ENCODE data around the gene SMAD7. TPM values are rescaled to one million over a fixed set of nuclear protein-coding genes. Genes with fewer than 3 reads are reported as not detected.

Gene SMAD7
- total RNA-seq, 1 donor from 2014 or later = 6.9 TPM

DNA sequence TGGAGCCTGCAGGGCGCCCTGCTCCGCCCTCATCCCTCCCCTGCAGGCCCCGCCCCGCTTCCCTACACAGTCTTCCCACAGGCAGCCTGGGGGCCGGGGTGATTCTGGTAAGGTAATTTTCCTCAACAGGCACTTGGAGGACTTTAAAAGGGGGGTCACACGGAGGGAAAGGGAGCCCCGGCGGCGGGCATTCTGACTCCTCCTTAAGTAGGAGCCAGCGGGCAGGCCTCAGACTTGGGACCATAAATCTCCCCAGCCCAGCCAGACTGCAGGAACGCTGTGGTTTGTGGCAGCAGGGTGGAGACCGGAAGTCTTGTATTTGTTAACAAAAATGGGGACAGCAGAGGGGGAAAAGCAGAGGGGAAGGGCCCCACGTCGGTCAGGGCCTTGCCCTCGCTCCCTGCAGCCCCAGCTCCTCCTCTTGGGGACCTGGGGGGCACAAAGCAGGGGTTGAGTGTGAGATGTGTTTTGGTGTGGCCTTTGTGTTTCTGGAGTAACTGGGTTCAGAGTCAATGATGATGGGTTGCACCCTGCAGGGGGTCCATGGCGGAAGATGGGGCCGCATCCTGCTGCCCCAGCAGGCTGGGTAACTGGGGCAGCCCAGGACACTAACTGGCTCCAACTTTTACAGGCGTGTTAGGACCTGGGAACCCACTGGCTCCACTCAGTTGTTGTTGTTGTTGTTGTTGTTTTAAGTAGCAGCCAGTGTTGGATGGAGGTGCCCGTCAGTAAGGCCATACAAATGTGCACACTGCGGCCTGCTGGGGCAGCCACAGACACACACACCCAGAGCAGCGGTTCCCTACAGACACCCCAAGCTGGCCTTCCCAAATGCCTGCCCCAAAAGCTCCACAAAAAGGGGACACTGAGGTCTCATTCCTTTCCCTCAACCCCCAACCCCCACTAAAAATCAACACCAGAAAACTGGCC is 27.7 kb downstream of the SMAD7 start:
- ChIA-PET CTCF (interaction anchor here (1.1 kb wide), 1 partner anchor 10 kb away, joined by 3 read pairs; no protein-coding TSS in a partner anchor), POLR2A (interaction anchor here (0.6 to 1.0 kb wide), 2 partner anchors 10 to 11 kb away, joined by 3 read pairs; no protein-coding TSS in a partner anchor)
- ATAC-seq (ENCODE audit: low read depth) (no peak), DNase-seq (no peak)
- Mint-ChIP-seq H3K9me3 (no peaks in the 10 kb centered on the region), H3K27ac (peak overlapping the region; percentile 50), H3K36me3 (ENCODE audit: low read depth) (peaks cover 21% of the 10 kb centered on the region), H3K27me3 (no peaks in the 10 kb centered on the region), H3K4me3 (peak overlapping the region; percentile 69), H3K4me1 (peaks cover 61% of the 10 kb centered on the region)
- intact Hi-C loops (cut with micrococcal nuclease) = loop anchor here (10.0 kb wide), 1 partner anchor 252 kb away; no protein-coding TSS in a partner anchor
- no peak for TF ChIP-seq CTCF (IDR thresholded peaks at IDR 0.05)

DNA sequence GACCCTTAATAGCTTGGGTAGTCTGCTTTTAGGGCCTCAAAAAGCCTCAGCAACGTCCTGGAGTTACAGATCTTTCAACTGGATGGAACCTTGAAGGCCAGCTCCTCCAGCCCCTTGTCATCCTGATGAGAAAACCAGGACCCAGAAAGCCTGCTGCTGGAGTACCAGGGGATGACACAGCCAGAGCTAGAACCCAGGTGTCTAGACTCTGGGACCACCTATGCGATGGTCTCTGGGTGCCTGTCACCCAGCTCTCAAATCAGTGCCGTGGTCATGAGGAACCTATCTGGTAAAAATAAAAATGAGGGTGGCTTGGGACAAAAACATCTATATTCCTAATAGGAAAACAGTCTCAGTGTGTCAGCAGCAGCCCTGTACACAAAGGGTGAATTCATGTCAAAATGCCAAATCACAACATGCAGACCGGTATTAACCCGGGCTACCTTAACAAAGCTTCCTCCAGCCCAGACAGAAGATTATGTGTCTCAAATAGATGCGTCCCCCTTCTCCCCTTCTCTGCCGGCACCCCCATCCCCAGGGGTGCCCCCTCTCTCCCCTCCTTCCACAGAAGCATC is 28.5 kb downstream of the SMAD7 start:
- intact Hi-C loops (cut with micrococcal nuclease) = loop anchor here (10.0 kb wide), 1 partner anchor 252 kb away; no protein-coding TSS in a partner anchor
- DNase-seq (no peak), ATAC-seq (ENCODE audit: low read depth) (no peak)
- peaks cover 60% of the 10 kb centered on the region for H3K4me1 Mint-ChIP-seq
- ChIA-PET POLR2A (interaction anchor here (0.6 to 1.3 kb wide), 3 partner anchors 11 to 29 kb away, joined by 3 to 4 read pairs (median 3); no protein-coding TSS in a partner anchor), CTCF (interaction anchor here (1.1 kb wide), 1 partner anchor 9 kb away, joined by 3 read pairs; no protein-coding TSS in a partner anchor)
- H3K27me3 Mint-ChIP-seq = no peaks in the 10 kb centered on the region
- no peak overlapping the region for H3K4me3 Mint-ChIP-seq
- H3K27ac Mint-ChIP-seq = no peak overlapping the region
- peaks cover 21% of the 10 kb centered on the region for H3K36me3 Mint-ChIP-seq (ENCODE audit: low read depth)
- no peak for TF ChIP-seq CTCF (IDR thresholded peaks at IDR 0.05)
- H3K9me3 Mint-ChIP-seq = no peaks in the 10 kb centered on the region

DNA sequence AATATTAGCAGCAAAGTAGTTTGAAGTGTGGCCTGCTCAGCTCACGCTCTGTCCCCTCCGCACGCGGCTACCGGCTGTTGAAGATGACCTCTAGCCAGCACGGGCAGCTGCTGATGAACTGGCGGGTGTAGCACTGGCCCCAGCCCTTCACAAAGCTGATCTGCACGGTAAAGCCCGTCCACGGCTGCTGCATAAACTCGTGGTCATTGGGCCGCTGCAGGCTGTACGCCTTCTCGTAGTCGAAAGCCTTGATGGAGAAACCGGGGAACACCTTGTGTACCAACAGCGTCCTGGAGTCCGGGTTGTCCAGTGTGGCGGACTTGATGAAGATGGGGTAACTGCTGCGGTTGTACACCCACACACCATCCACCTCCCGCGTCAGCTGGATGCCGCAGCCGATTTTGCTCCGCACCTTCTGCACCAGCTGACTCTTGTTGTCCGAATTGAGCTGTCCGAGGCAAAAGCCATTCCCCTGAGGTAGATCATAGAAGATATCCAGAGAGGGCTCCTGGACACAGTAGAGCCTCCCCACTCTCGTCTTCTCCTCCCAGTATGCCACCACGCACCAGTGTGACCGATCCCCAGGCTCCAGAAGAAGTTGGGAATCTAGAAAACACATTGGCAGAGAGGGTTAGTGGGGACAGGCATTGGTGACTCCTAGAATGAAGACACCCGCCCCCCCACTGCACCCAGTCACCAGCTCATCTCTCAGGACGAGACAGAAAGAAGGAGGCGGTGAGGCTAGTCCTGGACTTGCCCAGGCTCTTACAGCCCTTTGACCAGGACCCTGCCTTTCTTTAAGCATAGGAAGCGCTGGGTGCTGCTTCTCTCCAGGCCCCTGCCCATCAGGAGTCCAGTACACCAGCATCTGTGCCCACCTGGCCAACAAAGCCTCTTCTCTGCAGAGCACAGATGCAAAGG is 29.2 kb downstream of the SMAD7 start:
- intact Hi-C loops (cut with micrococcal nuclease) = loop anchor here (10.0 kb wide), 1 partner anchor 253 kb away; no protein-coding TSS in a partner anchor

More for the DNA sequence above, 29.2 kb downstream of the SMAD7 start:
- Mint-ChIP-seq H3K4me1 (peaks cover 53% of the 10 kb centered on the region), H3K4me3 (no peak overlapping the region), H3K27ac (no peak overlapping the region), H3K9me3 (no peaks in the 10 kb centered on the region), H3K27me3 (no peaks in the 10 kb centered on the region), H3K36me3 (ENCODE audit: low read depth) (peaks cover 21% of the 10 kb centered on the region)
- DNase-seq (no peak), ATAC-seq (ENCODE audit: low read depth) (no peak)
- no peak for TF ChIP-seq CTCF (IDR thresholded peaks at IDR 0.05)
- ChIA-PET CTCF (interaction anchor here (1.1 kb wide), 1 partner anchor 8 kb away, joined by 3 read pairs; no protein-coding TSS in a partner anchor), POLR2A (interaction anchor here (0.6 to 1.3 kb wide), 3 partner anchors 15 to 382 kb away, joined by 3 to 4 read pairs (median 3); no protein-coding TSS in a partner anchor)
